Activated naive CD4-positive, alpha-beta T cell treated with Interleukin-2 at 50 U/mL for 16 hours (primary cell): Measurements from ENCODE around the gene PFN1.

Experiments
- DNase-seq: peaks from one replicate; pipeline ENCODE4 v3.0.0-alpha.2; 2020

The PFN1 gene

GRCh38 chr17:4948166-4948930 is at the start of gene PFN1:
Gene PFN1 (minus strand): TSS chr17:4948530. CDS start chr17:4948394, 136 bp downstream.
- peak; percentile 92 for DNase-seq

GRCh38 chr17:4997302-4998026 is 49.1 kb upstream of the PFN1 start, which contains the start of the genes INCA1 and KIF1C:
Gene INCA1 (minus strand): TSS chr17:4997522. CDS start chr17:4994437, 3,085 bp downstream.
Gene KIF1C (plus strand): TSS chr17:4997950. CDS start chr17:5000247, 2,297 bp downstream.
- peak; percentile 89 for DNase-seq

- no peak for DNase-seq
Measured at GRCh38 chr17:4994081-4994595, 45.8 kb upstream of the PFN1 start.

GRCh38 chr17:4987767-4988567 is 39.6 kb upstream of the PFN1 start:
- DNase-seq = no peak

GRCh38 chr17:4986951-4987766 is 38.8 kb upstream of the PFN1 start, which contains the start of gene CAMTA2:
Gene CAMTA2 (minus strand): TSS chr17:4987675. CDS start chr17:4986222, 1,453 bp downstream.
- DNase-seq = peak; percentile 89

- DNase-seq = no peak
Measured at GRCh38 chr17:4986403-4986802, 38.1 kb upstream of the PFN1 start.

GRCh38 chr17:4982305-4982704 is 34.0 kb upstream of the PFN1 start:
- DNase-seq = no peak

GRCh38 chr17:4980644-4981216 is 32.4 kb upstream of the PFN1 start:
- DNase-seq = peak; percentile 9

- DNase-seq = no peak
Measured at GRCh38 chr17:4978726-4979125, 30.4 kb upstream of the PFN1 start.

- DNase-seq = no peak
Measured at GRCh38 chr17:4974115-4974670, 25.9 kb upstream of the PFN1 start.

- no peak for DNase-seq
Measured at GRCh38 chr17:4973256-4974114, 25.2 kb upstream of the PFN1 start.

- DNase-seq = no peak
Measured at GRCh38 chr17:4972752-4973151, 24.4 kb upstream of the PFN1 start.

- DNase-seq = no peak
Measured at GRCh38 chr17:4972322-4972721, 24.0 kb upstream of the PFN1 start.

- DNase-seq = no peak
Measured at GRCh38 chr17:4971826-4972225, 23.5 kb upstream of the PFN1 start.

GRCh38 chr17:4970273-4970672 is 21.9 kb upstream of the PFN1 start:
- no peak for DNase-seq

GRCh38 chr17:4969551-4970173 is 21.3 kb upstream of the PFN1 start:
- peak; percentile 52 for DNase-seq

- DNase-seq = peak; percentile 60
Measured at GRCh38 chr17:4969047-4969550, 20.8 kb upstream of the PFN1 start.

- DNase-seq = peak; percentile 42
Measured at GRCh38 chr17:4968486-4969046, 20.2 kb upstream of the PFN1 start.
